Cardiac septum (tissue), 1 donor: ENCODE results near the gene MKRN2. TPM values are rescaled to one million over a fixed set of nuclear protein-coding genes. Genes with fewer than 3 reads are reported as not detected.
"Not testable (repeated sequence)": the region's sequence is repeated elsewhere in the genome, so short reads cannot be mapped to it uniquely, and the experiment has no call there.

Source experiments
- DNase-seq: peaks from one replicate; pipeline ENCODE4 v3.0.0-alpha.2; 2020; ENCODE audit warnings: low spot score
- intact Hi-C: fragments of 100-400 bp; cut with DNase I; formaldehyde crosslinking; loops from one replicate; pipeline ENCODE4 v1.14.0; 2022
- total RNA-seq: library from RNA; stranded (reverse); fragmentation: NEBNext Ultra II Directional; extraction: Animal tissue kit (Norgen Biotek cat#: 25700); gene quantifications from one replicate; pipeline ENCODE4 v1.2.1, GENCODE V29; 2021
- donor health status: DM: no; HTN: no; CAD: no.

The MKRN2 gene
- total RNA-seq, 1 donor from 2014 or later, result 27.9 TPM

DNA sequence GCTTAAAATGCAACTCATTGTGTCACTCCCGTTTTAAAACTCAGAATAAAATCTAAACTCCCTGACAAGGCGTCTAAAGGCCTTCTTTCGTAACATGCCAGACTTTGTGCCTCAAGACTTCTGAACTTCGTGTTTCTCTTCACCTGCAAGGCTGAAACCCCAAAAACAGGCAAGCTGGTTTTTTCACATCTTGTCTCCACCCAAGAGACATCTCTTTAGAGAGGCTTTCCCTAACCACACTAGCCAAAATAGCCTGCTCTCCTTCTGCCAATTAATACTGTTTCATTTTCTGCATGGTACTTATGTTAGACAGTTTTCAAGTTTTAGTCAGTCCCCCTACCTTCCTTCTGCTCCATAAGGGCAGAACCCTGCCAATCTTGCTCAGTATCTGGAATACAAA, 65.4 kb downstream of the MKRN2 start:
- no peak for DNase-seq
- intact Hi-C loops, result no loop called here

DNA sequence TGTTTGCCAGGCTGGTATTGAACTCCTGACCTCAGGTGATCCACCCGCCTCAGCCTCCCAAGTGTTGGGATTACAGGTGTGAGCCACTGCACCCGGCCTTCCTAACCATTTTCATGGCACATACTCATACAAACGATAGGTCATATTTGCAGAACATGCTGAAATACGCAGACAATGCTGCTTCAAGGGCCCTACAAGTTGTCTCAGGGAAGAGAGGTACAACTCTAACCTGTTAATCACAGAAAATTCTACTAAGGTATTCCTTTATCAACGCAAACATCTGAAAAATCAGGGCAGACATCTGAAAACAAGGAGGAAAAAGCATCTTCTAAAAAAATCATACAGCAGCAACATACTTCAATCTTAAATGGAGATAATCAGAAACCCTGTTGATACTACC, 67.2 kb downstream of the MKRN2 start:
- intact Hi-C loops, result no loop called here
- DNase-seq, result no peak

DNA sequence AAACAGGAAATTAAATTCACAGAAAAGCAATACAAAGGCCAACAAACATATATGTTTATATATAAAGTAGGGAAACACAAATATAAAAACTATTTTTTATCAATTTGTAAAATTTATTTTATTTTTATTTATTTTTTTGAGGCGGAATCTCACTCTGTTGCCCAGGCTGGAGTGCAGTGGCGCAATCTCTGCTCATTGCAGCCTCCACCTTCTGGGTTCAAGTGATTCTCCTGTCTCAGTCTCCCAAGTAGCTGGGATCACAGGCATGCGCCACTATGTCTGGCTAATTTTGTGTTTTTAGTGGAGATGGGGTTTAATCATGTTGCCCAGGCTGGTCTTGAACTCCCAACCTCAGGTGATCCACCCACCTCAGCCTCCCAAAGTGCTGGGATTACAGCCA, 68.1 kb downstream of the MKRN2 start:
- not testable (repeated sequence) for DNase-seq
- intact Hi-C loops, result loop anchor here (5.0 kb wide), 1 partner anchor 37 kb away; the partner anchor contains the start of gene RAF1

DNA sequence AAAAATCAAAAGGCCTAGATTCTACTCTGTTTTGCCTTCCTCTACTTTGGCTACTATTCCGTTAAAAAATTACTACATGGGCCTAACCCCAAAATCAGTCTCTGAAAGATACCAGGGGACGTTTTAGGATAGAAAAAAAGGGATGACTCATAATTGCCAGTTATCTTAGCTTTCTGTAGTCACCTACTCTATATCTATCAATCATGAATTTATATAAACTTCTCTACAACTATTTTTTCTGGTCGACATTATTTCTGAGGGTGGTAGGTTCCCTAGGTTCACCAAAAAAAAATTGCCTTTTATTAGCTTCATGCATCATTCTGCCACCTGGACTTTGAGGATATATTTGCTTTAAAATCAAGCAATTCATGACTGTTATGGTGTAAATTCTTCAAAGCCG, 70.5 kb downstream of the MKRN2 start:
- no peak for DNase-seq
- intact Hi-C loops, result loop anchor here (5.0 kb wide), 1 partner anchor 35 kb away; the partner anchor contains the start of gene RAF1

DNA sequence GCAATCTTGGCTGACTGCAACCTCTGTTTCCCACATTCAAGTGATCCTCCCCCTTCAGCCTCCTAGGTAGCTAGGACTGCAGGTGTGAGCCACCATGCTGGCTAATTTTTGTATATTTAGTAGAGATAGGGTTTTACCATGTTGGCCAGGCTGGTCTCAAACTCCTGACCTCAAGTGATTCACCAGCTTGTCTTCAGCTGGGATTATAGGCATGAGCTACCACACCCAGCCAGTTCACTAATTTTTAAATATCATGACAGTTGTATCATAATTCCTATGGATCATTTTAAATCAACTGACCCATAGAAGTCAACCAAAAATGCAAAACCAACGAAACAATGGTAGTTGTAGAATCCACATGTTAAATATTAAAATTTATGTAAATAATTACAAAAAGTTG, 71.9 kb downstream of the MKRN2 start:
- DNase-seq, result no peak
- intact Hi-C loops, result loop anchor here (5.0 kb wide), 1 partner anchor 33 kb away; the partner anchor contains the start of gene RAF1

DNA sequence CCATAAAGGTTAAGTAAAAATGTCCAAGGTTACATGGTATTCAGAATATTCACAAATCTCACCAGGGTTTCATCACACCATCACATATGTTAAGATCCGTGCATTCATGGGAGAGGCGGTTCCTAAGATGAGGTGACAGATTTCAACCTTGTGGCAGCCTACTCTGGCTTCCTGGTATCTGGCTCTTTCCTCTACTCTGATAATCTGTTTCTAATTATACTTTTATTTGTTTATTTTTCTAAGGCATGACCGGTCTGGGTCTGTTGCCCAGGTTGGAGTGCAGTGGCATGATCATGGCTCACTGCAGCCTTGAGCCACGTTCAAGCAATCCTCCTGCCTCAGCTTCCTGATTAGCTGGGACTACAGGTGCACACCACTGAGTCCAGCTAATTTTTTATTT, 72.7 kb downstream of the MKRN2 start:
- DNase-seq, result peak; percentile 84
- intact Hi-C loops, result loop anchor here (5.0 kb wide), 1 partner anchor 33 kb away; the partner anchor contains the start of gene RAF1

DNA sequence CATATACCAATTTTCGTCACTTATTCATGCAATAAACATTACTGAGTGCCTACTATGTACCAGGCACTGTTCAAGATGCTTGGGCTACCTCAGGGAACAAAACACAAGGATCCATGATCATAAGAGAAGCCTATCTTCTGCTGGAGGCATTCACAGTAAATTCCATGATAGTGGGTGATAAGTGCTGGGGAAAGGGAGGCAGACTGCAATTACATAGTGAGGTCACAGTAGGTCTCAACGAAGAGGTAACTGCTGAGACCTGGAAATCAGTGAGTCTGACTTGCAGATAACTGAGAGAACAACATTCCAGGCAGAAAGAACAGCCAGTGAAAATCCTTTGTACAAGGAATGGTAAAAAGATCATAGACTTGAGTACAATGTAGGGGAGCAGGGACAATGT, 73.4 kb downstream of the MKRN2 start:
- intact Hi-C loops, result no loop called here
- DNase-seq, result no peak

DNA sequence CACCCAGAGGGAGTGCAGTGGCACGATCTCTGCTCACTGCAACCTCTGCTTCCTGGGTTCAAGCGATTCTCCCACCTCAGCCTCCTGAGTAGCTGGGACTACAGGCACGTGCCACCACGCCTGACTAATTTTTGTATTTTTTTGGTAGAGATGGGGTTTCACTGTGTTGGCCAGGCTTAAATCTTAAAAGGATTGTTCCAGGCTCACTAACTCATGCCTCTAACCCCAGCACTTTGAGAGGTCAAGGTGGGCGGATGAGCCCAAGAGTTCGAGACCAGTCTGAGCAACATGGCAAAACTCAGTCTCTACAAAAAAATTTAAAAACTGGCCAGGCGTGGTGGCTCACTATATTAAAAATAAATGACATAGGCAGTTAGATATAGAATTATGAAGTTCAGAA, 74.0 kb downstream of the MKRN2 start:
- DNase-seq, intact Hi-C loops: not testable (repeated sequence)

DNA sequence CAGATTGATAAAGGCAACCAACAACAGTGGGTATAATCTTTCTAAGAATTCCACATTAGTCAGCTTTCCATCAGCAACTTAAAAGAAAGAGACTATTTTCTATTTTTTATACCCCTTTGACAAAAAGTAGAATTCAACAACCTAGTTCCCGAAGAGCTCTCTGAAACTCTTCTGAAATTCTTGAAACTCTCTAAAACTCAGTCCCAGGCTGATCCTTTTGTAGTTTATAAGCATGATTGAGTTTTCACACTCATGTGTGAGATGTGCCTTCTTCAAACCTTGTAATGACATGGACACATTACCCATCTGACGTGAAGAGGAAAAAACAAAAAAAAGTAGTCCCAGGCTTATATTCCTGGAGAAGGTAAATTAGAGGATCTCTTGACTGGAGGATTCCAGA, 75.6 kb downstream of the MKRN2 start:
- DNase-seq, result no peak

DNA sequence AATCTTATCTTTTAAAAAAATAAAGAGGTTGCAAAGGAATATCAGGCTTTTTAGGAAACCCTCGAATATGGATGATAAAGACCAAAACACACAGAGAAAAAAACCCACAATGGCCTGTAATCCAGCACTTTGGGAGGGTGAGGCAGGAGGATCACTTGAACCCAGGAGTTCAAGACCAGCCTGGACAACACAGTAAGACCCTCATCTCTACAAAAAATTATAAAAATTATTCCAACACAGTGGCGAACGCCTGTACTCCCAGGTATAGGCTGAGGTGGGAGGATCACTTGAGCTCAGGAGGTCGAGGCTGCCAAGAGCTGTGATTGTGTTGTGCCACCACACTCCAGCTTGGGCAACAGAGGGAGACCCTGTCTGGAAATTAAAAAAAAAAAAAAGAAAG, 76.2 kb downstream of the MKRN2 start:
- intact Hi-C loops, result no loop called here
- no peak for DNase-seq

More for the DNA sequence above, 75.6 kb downstream of the MKRN2 start:
- intact Hi-C loops, result no loop called here

Other genes with a start within 250 kb of the MKRN2 start
- gene TSEN2, start 72.6 kb upstream of the MKRN2 start, total RNA-seq, result 11.1 TPM
- 0.48 TPM for gene MKRN2OS, start 11.6 kb upstream of the MKRN2 start, total RNA-seq
- gene RAF1, start 107.0 kb downstream of the MKRN2 start, total RNA-seq, result 118 TPM
- gene TMEM40, start 202.2 kb downstream of the MKRN2 start, total RNA-seq, result 0.54 TPM
- 62.6 TPM for gene CAND2, start 239.6 kb downstream of the MKRN2 start, total RNA-seq